OCI-LY3 (cell line): ENCODE measurements around the gene ZFYVE9.

Source experiments
- CTCF ChIP-seq: fragments of 200-600, 300-600 bp; sonication (generic); IDR thresholded peaks from 2 replicates; pipeline ENCODE4 v1.5.1; 2014; ENCODE audit warnings: antibody characterized with exemption, low read length, low read depth
- EZH2phosphoT487 ChIP-seq: fragments of 200-600 bp; shearing (Covaris generic); IDR thresholded peaks from 2 replicates; pipeline ENCODE4 v1.6.1; 2018; ENCODE audit warnings: antibody characterized with exemption, mixed run types, low read depth

GRCh38 chr1:52150946-52151345 is 9.1 kb downstream of the ZFYVE9 start:
- no peak for TF ChIP-seq CTCF
- TF ChIP-seq EZH2phosphoT487 = no peak
